ENCODE results near the gene OR4K17.
"Not testable (repeated sequence)": the region's sequence is repeated elsewhere in the genome, so short reads cannot be mapped to it uniquely, and the experiment has no call there.

Gene OR4K17, protein sequence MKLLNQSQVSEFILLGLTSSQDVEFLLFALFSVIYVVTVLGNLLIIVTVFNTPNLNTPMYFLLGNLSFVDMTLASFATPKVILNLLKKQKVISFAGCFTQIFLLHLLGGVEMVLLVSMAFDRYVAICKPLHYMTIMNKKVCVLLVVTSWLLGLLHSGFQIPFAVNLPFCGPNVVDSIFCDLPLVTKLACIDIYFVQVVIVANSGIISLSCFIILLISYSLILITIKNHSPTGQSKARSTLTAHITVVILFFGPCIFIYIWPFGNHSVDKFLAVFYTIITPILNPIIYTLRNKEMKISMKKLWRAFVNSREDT

DNA sequence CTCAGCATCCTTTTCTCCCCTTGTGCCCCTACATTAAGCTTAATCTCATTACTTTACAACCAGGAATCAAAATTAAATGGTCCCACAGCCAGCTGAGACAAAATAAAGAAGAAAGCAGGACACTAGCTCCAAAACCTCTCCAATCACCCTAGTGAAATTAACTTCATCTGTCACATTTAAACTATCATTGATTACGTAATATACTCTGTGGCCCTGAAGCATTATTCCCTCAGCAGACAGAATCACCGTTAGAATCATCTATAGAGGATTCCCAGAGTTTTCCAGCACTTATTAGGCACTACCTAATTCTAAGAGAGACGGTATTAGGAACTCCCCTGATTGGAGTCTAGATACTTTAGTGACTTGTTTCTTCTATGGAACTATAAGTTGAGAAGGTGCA lies at the start of gene OR4K17:
Gene OR4K17, plus strand, starts transcription at position 302 of the 400 bp plus-strand sequence. CDS start 6,761 bp downstream, outside the sequence.
- DNase-seq (ENCODE audit: low read depth, low spot score): no peak
- in situ Hi-C loops (cut with HindIII; ENCODE audit: low sequenced_read_pairs): no loop called here
- TF ChIP-seq, protein P1, sequence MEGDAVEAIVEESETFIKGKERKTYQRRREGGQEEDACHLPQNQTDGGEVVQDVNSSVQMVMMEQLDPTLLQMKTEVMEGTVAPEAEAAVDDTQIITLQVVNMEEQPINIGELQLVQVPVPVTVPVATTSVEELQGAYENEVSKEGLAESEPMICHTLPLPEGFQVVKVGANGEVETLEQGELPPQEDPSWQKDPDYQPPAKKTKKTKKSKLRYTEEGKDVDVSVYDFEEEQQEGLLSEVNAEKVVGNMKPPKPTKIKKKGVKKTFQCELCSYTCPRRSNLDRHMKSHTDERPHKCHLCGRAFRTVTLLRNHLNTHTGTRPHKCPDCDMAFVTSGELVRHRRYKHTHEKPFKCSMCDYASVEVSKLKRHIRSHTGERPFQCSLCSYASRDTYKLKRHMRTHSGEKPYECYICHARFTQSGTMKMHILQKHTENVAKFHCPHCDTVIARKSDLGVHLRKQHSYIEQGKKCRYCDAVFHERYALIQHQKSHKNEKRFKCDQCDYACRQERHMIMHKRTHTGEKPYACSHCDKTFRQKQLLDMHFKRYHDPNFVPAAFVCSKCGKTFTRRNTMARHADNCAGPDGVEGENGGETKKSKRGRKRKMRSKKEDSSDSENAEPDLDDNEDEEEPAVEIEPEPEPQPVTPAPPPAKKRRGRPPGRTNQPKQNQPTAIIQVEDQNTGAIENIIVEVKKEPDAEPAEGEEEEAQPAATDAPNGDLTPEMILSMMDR (IDR thresholded peaks at IDR 0.05; ENCODE audit: low read depth, low read length): no peak
- H3K4me3 ChIP-seq (ENCODE audit: low read depth, low read length): no peak within 1 kb of the TSS

DNA sequence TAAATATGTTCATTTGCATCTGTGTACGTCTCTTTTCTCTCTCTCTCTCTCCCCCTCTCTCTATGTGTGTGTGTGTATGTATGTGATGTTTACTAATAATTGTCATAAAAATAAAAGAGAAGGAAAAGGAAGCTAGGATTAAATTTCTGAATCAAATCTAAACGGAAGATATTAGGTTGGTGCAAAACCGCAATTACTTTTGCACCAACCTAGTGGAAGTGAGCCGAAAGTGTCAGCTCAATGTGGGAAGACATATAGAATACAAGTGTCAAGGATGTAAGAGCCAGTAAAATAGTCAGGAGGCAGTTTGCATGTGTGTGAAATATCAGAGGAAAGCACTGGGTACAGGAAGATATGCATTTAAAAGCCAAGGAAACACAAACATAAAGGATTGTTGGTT lies 18.5 kb upstream of the OR4K17 start:
- in situ Hi-C loops (cut with HindIII; ENCODE audit: low sequenced_read_pairs): no loop called here

GRCh38 chr14:20093442-20093841 lies 17.1 kb upstream of the OR4K17 start:
- TF ChIP-seq, protein P1 (IDR thresholded peaks at IDR 0.05; ENCODE audit: low read depth, low read length): no peak
- DNase-seq (ENCODE audit: low read depth, low spot score): no peak
- in situ Hi-C loops (cut with HindIII; ENCODE audit: low sequenced_read_pairs): no loop called here

More for the DNA sequence above, 18.5 kb upstream of the OR4K17 start:
- no peak for DNase-seq (ENCODE audit: low read depth, low spot score)
- H3K4me3 ChIP-seq (ENCODE audit: low read depth, low read length): no peak overlapping the region
- TF ChIP-seq, protein P1 (IDR thresholded peaks at IDR 0.05; ENCODE audit: low read depth, low read length): no peak

DNA sequence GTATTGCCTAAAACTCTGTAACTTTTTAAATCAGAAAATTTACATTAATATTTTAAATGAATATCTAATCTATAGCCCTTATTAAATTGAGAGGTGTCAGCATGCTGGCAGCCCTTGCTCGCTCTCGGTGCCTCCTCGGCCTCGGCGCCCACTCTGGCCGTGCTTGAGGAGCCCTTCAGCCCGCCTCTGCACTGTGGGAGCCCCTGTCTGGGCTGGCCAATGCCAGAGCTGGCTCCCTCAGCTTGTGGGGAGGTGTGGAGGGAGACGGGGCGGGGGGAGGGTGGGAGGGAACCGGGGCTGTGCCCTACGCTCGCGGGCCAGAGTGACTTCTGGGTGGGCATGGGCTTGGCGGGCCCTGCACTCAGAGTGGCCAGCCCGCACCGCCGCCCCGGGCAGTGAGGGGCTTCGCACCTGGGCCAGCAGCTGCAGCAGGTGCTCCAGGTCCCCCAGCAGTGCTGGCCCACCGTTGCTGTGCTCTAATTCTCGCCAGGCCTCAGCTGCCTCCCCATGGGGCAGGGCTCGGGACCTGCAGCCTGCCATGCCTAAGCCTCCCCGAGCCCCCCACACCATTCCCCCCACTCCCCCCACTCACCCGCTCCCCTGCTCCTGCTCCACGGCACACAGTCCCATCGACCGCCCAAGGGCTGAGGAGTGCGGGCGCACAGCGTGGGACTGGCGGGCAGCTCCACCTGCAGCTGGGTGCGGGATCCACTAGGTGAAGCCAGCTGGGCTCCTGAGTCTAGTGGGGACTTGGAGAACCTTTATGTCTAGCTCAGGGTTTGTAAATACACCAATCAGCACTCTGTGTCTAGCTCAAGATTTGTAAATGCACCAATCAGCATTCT lies 11.4 kb upstream of the OR4K17 start:
- in situ Hi-C loops (cut with HindIII; ENCODE audit: low sequenced_read_pairs): not testable (repeated sequence)

More at GRCh38 chr14:20093442-20093841, 17.1 kb upstream of the OR4K17 start:
- H3K4me3 ChIP-seq (ENCODE audit: low read depth, low read length): no peak overlapping the region

DNA sequence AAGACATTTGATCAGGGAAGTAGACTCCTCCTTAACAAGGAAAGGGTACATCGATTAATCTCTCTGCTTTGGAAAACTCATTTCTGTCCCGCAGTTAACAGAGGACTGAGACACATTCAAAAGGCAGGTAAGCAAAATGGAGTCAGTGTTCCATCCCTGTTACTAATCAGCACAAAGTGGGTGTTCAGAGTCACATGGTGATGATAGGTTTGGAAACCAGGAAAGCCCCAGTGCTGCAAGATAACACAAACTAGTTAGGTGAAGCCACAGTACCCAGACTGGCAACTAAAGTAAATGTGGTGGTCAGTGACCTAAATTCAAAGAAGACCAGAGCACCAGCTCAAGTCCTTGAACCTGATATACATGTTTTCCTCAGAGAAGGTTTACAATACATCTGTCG lies 1.8 kb downstream of the OR4K17 start:
- in situ Hi-C loops (cut with HindIII; ENCODE audit: low sequenced_read_pairs): no loop called here
- no peak overlapping the region for H3K4me3 ChIP-seq (ENCODE audit: low read depth, low read length)
- no peak for DNase-seq (ENCODE audit: low read depth, low spot score)
- TF ChIP-seq, protein P1 (IDR thresholded peaks at IDR 0.05; ENCODE audit: low read depth, low read length): no peak

More for the DNA sequence above, 11.4 kb upstream of the OR4K17 start:
- DNase-seq (ENCODE audit: low read depth, low spot score); H3K4me3 ChIP-seq (ENCODE audit: low read depth, low read length): not testable (repeated sequence)

DNA sequence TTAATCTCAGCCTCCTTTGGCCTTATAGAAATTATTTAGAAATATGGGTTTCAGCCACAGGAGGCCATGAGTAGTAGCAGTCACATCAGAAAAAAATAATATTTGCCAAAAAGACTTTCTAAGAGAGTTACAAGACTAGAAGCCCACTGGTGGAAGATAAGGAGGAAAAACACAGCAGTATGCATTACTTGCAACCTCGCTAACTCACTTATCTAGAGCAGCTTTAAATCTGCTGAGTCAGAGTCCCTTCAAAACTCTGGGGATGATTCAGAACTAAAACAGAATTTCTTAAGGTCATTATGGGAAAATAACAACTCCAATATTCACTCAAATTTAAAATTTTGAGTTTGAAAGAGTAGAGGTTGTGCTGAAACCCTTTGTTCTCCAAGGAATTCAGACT lies 6.2 kb downstream of the OR4K17 start:
- no peak overlapping the region for H3K4me3 ChIP-seq (ENCODE audit: low read depth, low read length)
- DNase-seq (ENCODE audit: low read depth, low spot score): no peak
- TF ChIP-seq, protein P1 (IDR thresholded peaks at IDR 0.05; ENCODE audit: low read depth, low read length): no peak
- in situ Hi-C loops (cut with HindIII; ENCODE audit: low sequenced_read_pairs): no loop called here

GRCh38 chr14:20118795-20119194 lies 8.3 kb downstream of the OR4K17 start:
- TF ChIP-seq, protein P1 (IDR thresholded peaks at IDR 0.05; ENCODE audit: low read depth, low read length): no peak
- in situ Hi-C loops (cut with HindIII; ENCODE audit: low sequenced_read_pairs): no loop called here
- no peak overlapping the region for H3K4me3 ChIP-seq (ENCODE audit: low read depth, low read length)
- no peak for DNase-seq (ENCODE audit: low read depth, low spot score)

All from astrocyte of the spinal cord (primary cell).